OCI-LY1 (cell line): ENCODE results near the gene GNG10.

Source experiments
- EZH2 ChIP-seq: fragments of 200-600 bp; sonication (generic), shearing (Covaris generic); IDR thresholded peaks from 2 replicates; pipeline ENCODE4 v1.8.0; 2017; ENCODE audit warnings: borderline replicate concordance, mixed run types, mild to moderate bottlenecking, antibody characterized with exemption, low read length, moderate library complexity, mixed read lengths
- TF ChIP-seq, protein P1 (sequence below): fragments of 200-600 bp; sonication (generic), shearing (Covaris generic); IDR thresholded peaks from 2 replicates; pipeline ENCODE4 v1.5.1; 2017; ENCODE audit warnings: mild to moderate bottlenecking, antibody characterized with exemption, low read length, moderate library complexity, mixed read lengths

- TF ChIP-seq, protein P1, sequence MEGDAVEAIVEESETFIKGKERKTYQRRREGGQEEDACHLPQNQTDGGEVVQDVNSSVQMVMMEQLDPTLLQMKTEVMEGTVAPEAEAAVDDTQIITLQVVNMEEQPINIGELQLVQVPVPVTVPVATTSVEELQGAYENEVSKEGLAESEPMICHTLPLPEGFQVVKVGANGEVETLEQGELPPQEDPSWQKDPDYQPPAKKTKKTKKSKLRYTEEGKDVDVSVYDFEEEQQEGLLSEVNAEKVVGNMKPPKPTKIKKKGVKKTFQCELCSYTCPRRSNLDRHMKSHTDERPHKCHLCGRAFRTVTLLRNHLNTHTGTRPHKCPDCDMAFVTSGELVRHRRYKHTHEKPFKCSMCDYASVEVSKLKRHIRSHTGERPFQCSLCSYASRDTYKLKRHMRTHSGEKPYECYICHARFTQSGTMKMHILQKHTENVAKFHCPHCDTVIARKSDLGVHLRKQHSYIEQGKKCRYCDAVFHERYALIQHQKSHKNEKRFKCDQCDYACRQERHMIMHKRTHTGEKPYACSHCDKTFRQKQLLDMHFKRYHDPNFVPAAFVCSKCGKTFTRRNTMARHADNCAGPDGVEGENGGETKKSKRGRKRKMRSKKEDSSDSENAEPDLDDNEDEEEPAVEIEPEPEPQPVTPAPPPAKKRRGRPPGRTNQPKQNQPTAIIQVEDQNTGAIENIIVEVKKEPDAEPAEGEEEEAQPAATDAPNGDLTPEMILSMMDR = no peak
- no peak for TF ChIP-seq EZH2
These were observed 16.9 kb downstream of the GNG10 start for GRCh38 chr9:111678293-111678692.
